CD1c-positive myeloid dendritic cell (primary cell): ENCODE measurements around the gene ANO1.

ENCODE experiments used
- DNase-seq: peaks from one replicate; pipeline ENCODE4 v3.0.0-alpha.2; 2016; ENCODE audit errors: extremely low spot score

The ANO1 gene

DNA sequence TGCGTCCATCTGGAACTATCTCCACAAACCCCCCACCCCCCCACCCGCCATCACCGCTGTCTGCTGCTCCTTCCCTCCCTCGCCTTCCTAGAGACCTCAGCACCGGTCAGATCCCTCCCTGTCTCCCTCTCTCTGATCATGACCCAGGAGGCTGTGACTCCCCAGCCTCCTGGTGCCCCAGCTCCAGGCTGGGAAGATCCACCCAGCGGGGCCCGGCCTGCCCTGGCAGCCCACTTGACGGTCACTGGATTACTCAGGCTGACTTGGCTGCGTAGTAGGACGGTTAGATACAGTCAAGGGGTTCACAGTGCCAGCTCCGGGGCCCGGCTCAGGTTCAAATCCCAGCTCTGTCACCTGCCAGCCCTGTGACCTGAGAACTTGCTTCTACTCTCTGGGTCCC lies 59.3 kb downstream of the ANO1 start:
- DNase-seq, result no peak

DNA sequence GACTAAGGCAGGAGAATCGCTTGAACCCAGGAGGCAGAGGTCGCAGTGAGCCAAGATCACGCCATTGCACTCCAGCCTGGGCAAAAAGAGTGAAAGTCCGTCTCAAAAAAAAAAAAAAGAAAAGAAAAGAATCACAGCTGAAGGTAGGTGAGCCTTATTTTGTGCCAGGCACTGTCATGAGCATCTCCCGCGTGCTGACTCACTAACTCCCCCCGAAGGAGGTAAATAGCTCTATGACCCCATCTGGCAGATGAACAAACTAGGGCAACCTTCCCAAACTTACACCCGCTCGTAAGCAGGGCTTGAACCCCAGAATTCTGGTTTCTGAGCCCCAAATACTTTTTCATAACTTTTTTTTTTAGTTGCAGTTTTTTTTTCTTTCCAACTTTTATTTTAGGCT lies 60.3 kb downstream of the ANO1 start:
- DNase-seq, result no peak

DNA sequence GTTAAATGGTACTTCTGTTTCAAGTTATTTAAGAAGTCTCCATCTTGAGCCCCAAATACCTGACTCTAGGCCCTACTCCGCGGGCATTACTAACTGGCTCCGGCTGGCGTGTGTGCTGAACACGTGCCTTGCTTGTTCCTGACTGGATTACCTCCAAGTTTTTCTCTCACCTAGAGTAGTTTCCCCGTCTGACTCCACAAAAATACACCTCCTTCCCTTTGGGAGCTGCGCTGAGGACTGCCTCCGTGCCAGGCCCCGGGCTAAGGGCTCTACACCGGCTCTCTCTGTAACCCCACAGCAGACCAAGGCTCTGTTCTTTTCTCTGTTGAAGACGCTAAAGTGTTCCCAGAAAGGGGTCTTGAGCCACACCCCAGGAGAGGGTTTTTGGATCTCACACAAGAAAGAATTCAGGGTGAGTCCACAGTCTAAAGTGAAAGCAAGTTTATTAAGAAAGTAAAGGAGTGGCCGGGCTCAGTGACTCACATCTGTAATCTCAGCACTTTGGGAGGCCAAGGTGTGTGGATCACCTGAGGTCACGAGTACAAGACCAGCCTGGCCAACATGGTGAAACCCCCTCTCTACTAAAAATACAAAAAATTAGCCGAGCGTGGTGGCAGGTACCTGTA lies 61.8 kb downstream of the ANO1 start:
- DNase-seq, result no peak

GRCh38 chr11:70140711-70141485 lies 62.8 kb downstream of the ANO1 start:
- no peak for DNase-seq

DNA sequence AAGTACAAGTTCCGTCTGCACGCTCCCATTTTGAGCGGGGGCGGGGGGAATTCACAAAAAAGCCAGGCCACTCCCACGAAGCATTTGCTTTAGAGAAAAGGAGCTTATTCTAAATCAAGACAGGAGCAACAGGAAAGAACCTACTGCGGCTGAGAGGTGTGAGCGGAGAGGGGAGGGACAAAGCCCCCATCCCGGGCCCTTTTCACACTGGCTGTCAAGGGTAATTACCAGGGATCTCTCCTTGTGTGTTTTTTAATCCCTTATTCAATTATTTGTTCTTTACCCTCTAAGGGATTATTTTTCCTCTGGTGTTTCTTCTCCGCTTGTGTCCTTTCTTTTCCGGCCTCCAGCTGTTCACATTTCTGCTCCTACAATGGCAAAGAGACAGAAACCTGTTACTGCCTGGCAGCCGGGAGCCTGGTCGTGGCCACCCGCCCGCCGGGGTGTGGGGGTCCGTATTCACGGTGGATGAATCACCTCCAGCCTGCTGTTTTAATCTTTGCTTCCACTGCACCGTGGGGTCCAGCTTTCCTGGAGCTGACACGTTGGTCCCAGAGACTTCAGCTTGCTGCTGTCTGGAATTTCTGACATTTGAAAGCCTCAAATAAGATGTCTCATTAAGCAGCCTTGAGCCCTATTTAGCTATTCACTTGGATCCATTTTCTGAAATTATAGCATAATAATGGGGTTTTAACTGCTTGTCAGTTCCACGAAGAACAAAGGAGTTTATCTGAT lies 63.5 kb downstream of the ANO1 start:
- no peak for DNase-seq

DNA sequence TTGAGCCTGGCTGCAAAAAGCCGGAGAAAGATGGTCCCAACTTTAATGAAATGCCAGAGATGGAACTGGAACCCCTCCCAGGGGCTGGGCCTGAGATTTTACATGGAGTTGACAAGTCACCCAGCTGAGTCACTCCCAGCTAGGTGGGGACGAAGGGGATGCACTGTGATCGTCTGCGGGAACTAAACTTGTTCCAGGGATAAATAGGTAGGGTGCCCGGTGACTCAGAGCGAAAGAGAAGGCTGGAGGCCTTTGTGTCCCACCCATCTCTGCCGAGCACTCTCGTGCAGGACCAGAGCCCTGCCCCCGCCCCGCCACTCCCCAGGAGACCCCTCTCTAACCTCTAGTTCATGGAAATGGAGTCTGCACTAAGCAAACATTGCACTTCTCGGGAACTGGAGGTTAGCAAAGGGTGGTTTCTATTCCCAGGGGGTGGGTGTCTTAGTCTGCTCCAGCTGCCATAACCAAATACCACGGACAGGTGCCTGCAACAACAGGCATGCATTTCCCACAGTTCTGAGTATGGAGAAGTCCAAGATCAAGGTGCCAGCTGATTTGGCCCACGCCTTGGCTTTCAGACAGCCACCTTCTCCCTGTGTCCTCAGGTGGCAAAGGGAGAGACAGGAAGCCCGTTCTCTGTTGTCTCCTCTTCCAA lies 64.2 kb downstream of the ANO1 start:
- DNase-seq, result no peak

DNA sequence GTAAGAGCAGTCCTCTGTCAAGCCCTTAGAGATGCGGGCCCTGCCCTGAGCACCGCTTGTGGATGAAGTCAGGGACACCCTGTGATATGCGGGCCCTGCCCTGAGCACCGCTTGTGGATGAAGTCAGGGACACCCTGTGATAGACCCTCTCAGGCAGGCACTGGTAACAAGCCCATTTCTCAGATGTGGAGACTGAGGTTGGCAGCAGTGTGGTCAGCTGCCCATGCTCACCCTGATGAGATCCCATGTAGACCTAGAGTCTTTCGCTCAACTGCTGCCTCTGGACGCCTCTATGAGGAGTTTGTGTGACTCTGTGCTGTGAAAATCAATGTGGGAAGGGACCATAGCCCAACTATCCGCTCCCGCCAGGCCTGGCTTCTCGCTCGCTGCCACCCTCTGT lies 66.1 kb downstream of the ANO1 start:
- no peak for DNase-seq

DNA sequence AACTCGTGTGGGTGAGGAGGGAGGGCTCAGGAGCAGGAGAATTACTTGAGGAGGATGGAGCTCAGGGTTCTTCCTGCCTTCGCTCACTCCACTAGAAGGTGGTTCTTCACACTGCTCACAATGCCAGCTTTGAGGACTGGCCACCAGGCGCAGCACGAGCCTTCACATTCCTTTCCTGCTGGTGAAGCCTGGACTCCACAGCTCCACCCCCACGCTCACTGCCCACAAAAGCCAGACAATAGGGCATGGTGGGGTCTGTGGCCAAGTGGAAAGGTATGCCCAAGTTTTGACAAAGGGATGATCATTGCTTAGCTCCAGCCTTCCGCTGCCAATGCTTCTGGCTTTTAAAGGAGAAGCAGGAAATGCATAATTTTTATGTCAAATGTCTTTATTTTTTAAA lies 67.0 kb downstream of the ANO1 start:
- DNase-seq, result no peak

- DNase-seq, result no peak
Observed at GRCh38 chr11:70145841-70146240, 67.7 kb downstream of the ANO1 start.

- no peak for DNase-seq
Observed at GRCh38 chr11:70146299-70146698, 68.2 kb downstream of the ANO1 start.

GRCh38 chr11:70146895-70147520 lies 68.9 kb downstream of the ANO1 start:
- no peak for DNase-seq

DNA sequence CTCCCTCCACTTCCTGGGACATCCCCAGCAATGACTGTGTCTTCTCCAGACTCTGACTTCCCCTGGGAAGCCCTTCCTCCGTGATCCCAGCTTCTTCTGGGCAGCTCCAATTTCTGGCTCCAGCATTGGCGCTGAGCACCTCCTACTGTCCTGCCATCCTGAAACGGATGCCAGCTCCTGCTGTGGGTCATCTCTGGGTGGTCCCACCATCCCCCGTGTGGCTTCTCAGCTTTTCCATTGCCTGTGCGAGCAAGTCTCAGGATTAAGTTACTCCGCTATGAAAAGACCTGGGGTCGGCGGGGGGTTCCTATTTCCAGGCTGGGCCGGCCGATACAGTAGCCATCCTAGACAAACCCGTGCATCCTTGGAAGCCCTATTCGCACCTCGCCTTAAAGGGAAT lies 69.6 kb downstream of the ANO1 start:
- no peak for DNase-seq

- DNase-seq, result no peak
Observed at GRCh38 chr11:70151671-70152070, 73.6 kb downstream of the ANO1 start.

- DNase-seq, result no peak
Observed at GRCh38 chr11:70153133-70153727, 75.1 kb downstream of the ANO1 start.

- DNase-seq, result no peak
Observed at GRCh38 chr11:70155386-70155785, 77.3 kb downstream of the ANO1 start.

DNA sequence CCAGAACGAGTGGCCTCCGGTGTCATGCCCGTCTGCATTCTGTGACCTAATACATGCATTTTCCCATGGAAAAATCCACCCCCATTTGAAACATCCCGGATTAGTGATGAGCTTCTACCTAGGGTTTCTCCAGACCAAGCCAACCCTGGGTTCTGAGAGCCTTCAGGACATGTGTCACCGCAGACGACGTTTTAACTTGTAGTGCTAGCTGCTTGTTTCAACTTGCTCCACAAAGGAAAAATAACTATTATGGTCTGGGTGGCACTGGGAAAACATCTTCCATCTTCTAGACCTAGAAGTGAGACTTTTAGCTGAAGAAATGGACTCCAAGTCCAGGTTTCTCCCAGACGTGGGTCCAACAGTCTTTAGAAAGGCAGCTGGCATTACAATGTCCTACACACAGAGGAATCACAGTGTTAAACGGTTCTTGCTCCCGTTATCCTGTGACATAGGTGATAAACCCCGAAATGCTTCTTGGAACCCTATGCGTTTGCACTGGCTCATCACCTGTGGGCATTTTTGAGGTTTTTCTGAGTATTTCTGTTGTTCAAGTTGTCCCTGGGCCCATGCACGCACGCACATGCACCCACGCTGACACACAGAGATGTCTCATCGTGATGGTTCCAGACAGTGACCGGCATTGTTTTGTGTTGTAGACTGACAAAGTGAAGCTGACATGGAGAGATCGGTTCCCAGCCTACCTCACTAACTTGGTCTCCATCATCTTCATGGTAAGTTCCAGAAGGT lies 78.3 kb downstream of the ANO1 start:
- no peak for DNase-seq

- no peak for DNase-seq
Observed at GRCh38 chr11:70158201-70158600, 80.1 kb downstream of the ANO1 start.

- DNase-seq, result no peak
Observed at GRCh38 chr11:70158757-70159389, 80.8 kb downstream of the ANO1 start.

GRCh38 chr11:70159627-70160570 lies 81.8 kb downstream of the ANO1 start:
- DNase-seq, result no peak
